Mesothelial cell of epicardium (in vitro differentiated cells): ENCODE results near the gene GRK5. TPM values are rescaled to one million over a fixed set of nuclear protein-coding genes. Genes with fewer than 3 reads are reported as not detected.

ENCODE experiments used
- DNase-seq, 2 experiments: peaks; one replicate each; pipeline ENCODE4 v3.0.0; 2021; ENCODE audit warnings: low spot score in 2 of 2; ENCODE audit not compliant: unreplicated experiment in 2 of 2
- H3K27ac Mint-ChIP-seq: 2 replicates; pipeline ENCODE4 v1.8.0; 2021; ENCODE audit warnings: mixed read lengths
- H3K27me3 Mint-ChIP-seq: 2 replicates; pipeline ENCODE4 v1.8.0; 2021; ENCODE audit warnings: low read depth, mixed read lengths
- H3K36me3 Mint-ChIP-seq: 2 replicates; pipeline ENCODE4 v1.8.0; 2021; ENCODE audit warnings: mixed read lengths
- H3K4me1 Mint-ChIP-seq: 2 replicates; pipeline ENCODE4 v1.8.0; 2021; ENCODE audit warnings: mixed read lengths
- H3K4me3 Mint-ChIP-seq: 2 replicates; pipeline ENCODE4 v1.8.0; 2021; ENCODE audit warnings: mild to moderate bottlenecking, moderate library complexity, mixed read lengths
- H3K9me3 Mint-ChIP-seq: 2 replicates; pipeline ENCODE4 v1.8.0; 2021; ENCODE audit warnings: mixed read lengths
- CTCF ChIP-seq: fragments of 200-600 bp; sonication (generic); IDR thresholded peaks from one replicate; pipeline ENCODE4 v1.5.0; 2021; ENCODE audit warnings: antibody characterized with exemption; ENCODE audit not compliant: unreplicated experiment
- total RNA-seq: library from RNA; stranded (reverse); gene quantifications from 3 replicates; pipeline ENCODE4 v1.2.1, GENCODE V29; 2021

GRK5 gene
- total RNA-seq, 1 donor from 2014 or later, result 14.5 TPM

- Mint-ChIP-seq H3K36me3 (no peaks in the 10 kb centered on the region), H3K4me3 (no peak overlapping the region), H3K4me1 (peaks cover 24% of the 10 kb centered on the region), H3K9me3 (no peaks in the 10 kb centered on the region), H3K27ac (no peak overlapping the region), H3K27me3 (no peaks in the 10 kb centered on the region)
- DNase-seq, result no peak
- TF ChIP-seq CTCF, result no peak
Observed at GRCh38 chr10:119313024-119313423, 105.7 kb downstream of the GRK5 start.

GRCh38 chr10:119313644-119314043 lies 106.3 kb downstream of the GRK5 start:
- no peaks in the 10 kb centered on the region for H3K27me3 Mint-ChIP-seq
- no peak overlapping the region for H3K27ac Mint-ChIP-seq
- no peaks in the 10 kb centered on the region for H3K9me3 Mint-ChIP-seq
- no peak for TF ChIP-seq CTCF
- no peak for DNase-seq
- H3K4me1 Mint-ChIP-seq, result peaks cover 24% of the 10 kb centered on the region
- H3K36me3 Mint-ChIP-seq, result no peaks in the 10 kb centered on the region
- H3K4me3 Mint-ChIP-seq, result no peak overlapping the region

GRCh38 chr10:119314061-119314460 lies 106.7 kb downstream of the GRK5 start:
- H3K4me3 Mint-ChIP-seq, result no peak overlapping the region
- DNase-seq, result no peak
- TF ChIP-seq CTCF, result no peak
- H3K9me3 Mint-ChIP-seq, result no peaks in the 10 kb centered on the region
- no peaks in the 10 kb centered on the region for H3K27me3 Mint-ChIP-seq
- H3K27ac Mint-ChIP-seq, result no peak overlapping the region
- H3K36me3 Mint-ChIP-seq, result no peaks in the 10 kb centered on the region
- H3K4me1 Mint-ChIP-seq, result peaks cover 24% of the 10 kb centered on the region

GRCh38 chr10:119314486-119314885 lies 107.1 kb downstream of the GRK5 start:
- TF ChIP-seq CTCF, result no peak
- H3K4me1 Mint-ChIP-seq, result peaks cover 24% of the 10 kb centered on the region
- H3K4me3 Mint-ChIP-seq, result no peak overlapping the region
- no peak for DNase-seq
- H3K36me3 Mint-ChIP-seq, result no peaks in the 10 kb centered on the region
- H3K27me3 Mint-ChIP-seq, result no peaks in the 10 kb centered on the region
- no peak overlapping the region for H3K27ac Mint-ChIP-seq
- H3K9me3 Mint-ChIP-seq, result no peaks in the 10 kb centered on the region

GRCh38 chr10:119315128-119316001 lies 108.0 kb downstream of the GRK5 start:
- H3K9me3 Mint-ChIP-seq, result no peaks in the 10 kb centered on the region
- peaks cover 22% of the 10 kb centered on the region for H3K4me1 Mint-ChIP-seq
- peak overlapping the region; percentile 68 for H3K27ac Mint-ChIP-seq
- H3K4me3 Mint-ChIP-seq, result no peak overlapping the region
- H3K27me3 Mint-ChIP-seq, result no peaks in the 10 kb centered on the region
- H3K36me3 Mint-ChIP-seq, result no peaks in the 10 kb centered on the region
- no peak for DNase-seq
- no peak for TF ChIP-seq CTCF
